Neuron (in vitro differentiated cells): ENCODE results near the gene STUB1.

ENCODE experiments used
- H2AFZ ChIP-seq: one replicate; pipeline ENCODE4 v1.6.1; 2013; ENCODE audit warnings: low read depth, mild to moderate bottlenecking, inconsistent platforms, low read length, moderate library complexity
- H3K27me3 ChIP-seq: one replicate; pipeline ENCODE4 v1.6.1; 2013; ENCODE audit warnings: low read length; ENCODE audit not compliant: insufficient read depth
- H3K36me3 ChIP-seq: one replicate; pipeline ENCODE4 v1.6.1; 2013; ENCODE audit warnings: low read length; ENCODE audit not compliant: insufficient read depth
- H3K4me1 ChIP-seq: one replicate; pipeline ENCODE4 v1.6.1; 2013; ENCODE audit warnings: low read length; ENCODE audit not compliant: insufficient read depth
- H3K4me3 ChIP-seq: 2 replicates; pipeline ENCODE4 v1.5.1; 2013; ENCODE audit warnings: mild to moderate bottlenecking, low read length, moderate library complexity
- H3K9me3 ChIP-seq: one replicate; pipeline ENCODE4 v1.6.1; 2013; ENCODE audit warnings: low read length

The STUB1 gene

DNA sequence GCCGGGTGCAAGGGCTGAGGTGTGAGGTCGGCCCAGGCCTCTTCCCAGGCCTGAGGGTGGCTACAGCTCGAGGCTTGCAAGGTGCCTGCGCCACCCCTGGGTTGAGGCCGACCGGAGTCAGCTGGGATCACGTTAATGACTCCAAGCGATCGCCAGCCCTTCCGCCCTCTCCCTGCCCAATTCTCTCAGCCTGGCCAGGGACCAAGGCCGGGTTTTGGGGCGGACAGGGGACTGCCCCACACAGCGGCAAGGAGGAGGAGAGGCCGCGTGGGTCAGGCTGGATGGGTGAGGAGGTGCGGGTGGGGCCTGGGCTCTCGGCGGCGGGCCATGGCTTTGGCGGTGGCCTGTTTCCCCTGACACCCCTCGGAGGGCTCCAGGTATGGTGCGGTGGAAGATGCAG, 13.2 kb downstream of the STUB1 start:
- no peak overlapping the region for H3K4me3 ChIP-seq
- H3K4me1 ChIP-seq = peaks cover 7% of the 10 kb centered on the region
- H3K9me3 ChIP-seq = no peaks in the 10 kb centered on the region
- H3K27me3 ChIP-seq = no peaks in the 10 kb centered on the region
- peaks cover 3% of the 10 kb centered on the region for H3K36me3 ChIP-seq
- no peak overlapping the region for H2AFZ ChIP-seq

DNA sequence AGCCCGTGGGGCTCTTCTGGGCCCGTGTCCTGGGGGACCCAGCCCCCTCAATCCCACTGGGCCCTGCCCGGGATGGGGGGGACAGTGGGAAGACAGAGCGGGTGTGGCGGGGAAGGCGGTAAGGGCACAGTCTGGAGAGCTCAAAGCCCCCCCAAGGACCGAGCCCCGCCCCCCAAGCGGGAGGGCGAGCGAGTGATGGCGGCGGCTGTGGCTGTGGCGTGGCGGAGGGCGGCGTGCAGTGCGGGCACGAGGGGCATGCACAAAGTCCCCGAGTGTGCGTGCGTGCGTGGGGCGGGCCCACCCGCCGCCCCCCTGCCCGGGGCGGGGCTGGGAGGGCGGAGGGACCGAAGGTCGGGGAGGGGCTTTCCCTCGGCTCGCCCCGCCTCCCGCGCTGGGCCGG, 13.6 kb downstream of the STUB1 start:
- peaks cover 3% of the 10 kb centered on the region for H3K36me3 ChIP-seq
- peaks cover 7% of the 10 kb centered on the region for H3K4me1 ChIP-seq
- H3K4me3 ChIP-seq = no peak overlapping the region
- no peaks in the 10 kb centered on the region for H3K9me3 ChIP-seq
- no peaks in the 10 kb centered on the region for H3K27me3 ChIP-seq
- no peak overlapping the region for H2AFZ ChIP-seq

DNA sequence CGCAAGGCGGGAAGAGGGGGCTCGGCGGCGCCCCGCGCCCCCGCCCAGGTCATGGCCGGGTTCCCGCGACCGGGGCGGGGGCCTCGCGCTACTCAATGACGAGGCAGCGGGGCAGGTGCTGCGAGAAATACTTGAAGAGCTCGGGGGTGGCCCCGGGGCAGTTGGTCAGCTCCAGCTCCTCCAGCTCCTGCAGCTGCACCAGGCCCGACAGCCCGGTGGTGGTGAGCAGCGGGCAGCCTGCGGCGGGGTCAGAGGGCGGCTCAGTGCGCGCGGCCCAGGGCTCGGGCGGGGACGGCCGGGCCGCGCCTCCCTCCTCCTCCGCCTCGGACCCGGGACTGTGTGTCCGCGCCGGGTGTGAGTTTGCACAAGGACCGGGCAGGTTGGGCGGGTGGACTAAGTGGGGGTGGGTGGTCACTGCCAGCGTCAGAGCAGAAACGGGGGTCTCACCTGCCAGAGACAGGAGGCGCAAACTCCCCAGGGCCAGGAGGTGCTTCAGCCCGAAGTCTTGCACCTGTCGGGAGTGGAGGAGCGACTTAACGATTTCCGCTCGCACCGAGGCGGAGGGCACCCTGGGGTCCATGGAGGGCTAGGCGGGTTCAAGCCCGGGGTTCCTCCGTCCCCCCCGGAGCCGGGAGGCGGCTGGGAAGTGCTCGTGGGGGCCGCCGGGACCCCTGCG, 14.1 kb downstream of the STUB1 start:
- H3K27me3 ChIP-seq = no peaks in the 10 kb centered on the region
- peaks cover 4% of the 10 kb centered on the region for H3K4me1 ChIP-seq
- no peak overlapping the region for H2AFZ ChIP-seq
- no peaks in the 10 kb centered on the region for H3K9me3 ChIP-seq
- H3K36me3 ChIP-seq = peaks cover 3% of the 10 kb centered on the region
- no peak overlapping the region for H3K4me3 ChIP-seq

- no peaks in the 10 kb centered on the region for H3K27me3 ChIP-seq
- no peak overlapping the region for H3K4me3 ChIP-seq
- H3K4me1 ChIP-seq = no peaks in the 10 kb centered on the region
- peaks cover 3% of the 10 kb centered on the region for H3K36me3 ChIP-seq
- H2AFZ ChIP-seq = no peak overlapping the region
- no peaks in the 10 kb centered on the region for H3K9me3 ChIP-seq
Observed at GRCh38 chr16:694863-695354, 14.7 kb downstream of the STUB1 start.

GRCh38 chr16:695355-696089, 15.3 kb downstream of the STUB1 start:
- no peaks in the 10 kb centered on the region for H3K9me3 ChIP-seq
- H3K4me1 ChIP-seq = peaks cover 2% of the 10 kb centered on the region
- no peaks in the 10 kb centered on the region for H3K27me3 ChIP-seq
- peaks cover 3% of the 10 kb centered on the region for H3K36me3 ChIP-seq
- H2AFZ ChIP-seq = no peak overlapping the region
- no peak overlapping the region for H3K4me3 ChIP-seq

DNA sequence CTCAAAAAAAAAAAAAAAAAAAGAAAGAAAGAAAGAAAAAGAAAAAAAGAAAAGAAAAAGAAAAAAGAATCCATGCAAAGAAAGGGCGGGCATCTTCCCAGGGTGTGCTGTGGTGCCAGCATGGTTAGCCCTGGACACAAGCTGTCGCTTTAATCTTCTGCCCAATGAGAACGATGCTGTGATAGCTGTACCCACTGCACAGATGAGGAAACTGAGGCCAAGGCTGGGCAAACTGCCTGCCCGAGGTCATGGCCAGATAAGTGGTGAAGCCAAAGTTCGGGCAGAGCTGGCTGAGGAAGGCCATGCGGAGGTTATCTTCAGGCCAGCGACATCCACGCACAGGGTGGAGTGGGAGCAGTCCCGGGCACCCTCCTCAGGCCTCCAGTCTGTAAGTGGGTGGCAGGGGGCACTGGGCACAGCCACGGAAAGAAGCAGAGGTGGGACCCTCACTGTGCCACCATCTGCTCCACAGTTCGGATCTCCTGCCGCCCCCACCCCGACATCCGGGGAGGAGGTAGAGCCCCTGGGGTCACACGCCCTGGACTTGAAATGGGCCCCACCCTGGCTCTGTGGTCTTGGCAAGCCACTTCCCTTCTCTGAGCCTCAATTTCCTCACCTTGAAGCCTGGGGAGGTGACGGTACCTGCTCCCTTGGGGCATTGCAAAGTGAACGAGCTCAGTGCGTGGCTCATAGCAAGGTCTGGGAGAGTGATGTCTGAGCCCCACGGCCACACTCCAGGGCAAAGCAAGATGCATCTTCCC, 18.9 kb downstream of the STUB1 start:
- peaks cover 15% of the 10 kb centered on the region for H3K4me1 ChIP-seq
- H3K9me3 ChIP-seq = no peaks in the 10 kb centered on the region
- H3K4me3 ChIP-seq = no peak overlapping the region
- no peak overlapping the region for H2AFZ ChIP-seq
- peaks cover 3% of the 10 kb centered on the region for H3K36me3 ChIP-seq
- H3K27me3 ChIP-seq = no peaks in the 10 kb centered on the region

DNA sequence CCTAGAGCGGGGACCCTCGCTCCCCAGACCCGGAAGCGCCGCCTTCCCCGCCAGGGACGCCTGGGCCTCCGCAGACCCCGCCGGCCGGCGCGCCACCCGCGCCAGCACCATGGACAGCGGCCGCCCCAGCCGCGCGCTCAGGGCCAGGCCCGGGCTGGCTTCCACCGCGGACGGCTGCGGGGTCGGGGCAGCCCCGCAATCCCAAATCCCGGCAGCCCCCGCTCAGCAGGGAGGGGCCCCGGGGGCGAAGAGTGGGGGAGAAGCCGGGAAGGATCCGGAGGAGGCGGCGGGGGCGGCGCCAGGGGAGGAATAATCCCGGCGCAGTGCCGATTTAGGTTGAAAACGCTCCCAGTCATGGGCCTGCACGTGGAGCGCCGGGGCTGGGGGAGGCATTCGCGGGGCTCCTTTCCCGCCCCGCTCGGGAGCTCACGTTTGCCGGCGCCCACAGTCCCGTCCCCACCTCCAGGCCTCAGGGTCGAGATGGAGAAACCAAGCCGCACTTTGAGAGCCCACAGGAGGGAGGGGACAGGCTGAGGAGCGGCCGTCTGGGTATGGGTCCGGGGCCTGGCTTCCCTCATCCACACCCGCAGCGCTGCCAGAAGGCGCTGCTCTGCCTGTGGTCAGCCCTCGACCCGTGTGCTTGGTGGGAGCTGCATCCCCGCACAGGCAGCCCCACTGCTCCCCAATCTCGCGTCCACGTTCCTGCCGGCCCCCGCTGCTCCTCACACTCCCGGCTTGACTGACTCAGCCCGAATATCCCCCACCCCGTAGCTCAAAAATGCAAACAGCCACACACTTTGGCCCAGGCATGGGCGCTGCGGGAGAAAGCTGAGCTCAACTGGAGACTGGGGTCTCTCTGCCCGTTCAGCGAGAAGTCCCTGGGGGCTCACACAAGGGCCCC, 20.7 kb downstream of the STUB1 start:
- peaks cover 3% of the 10 kb centered on the region for H3K36me3 ChIP-seq
- H2AFZ ChIP-seq = no peak overlapping the region
- no peaks in the 10 kb centered on the region for H3K9me3 ChIP-seq
- H3K4me3 ChIP-seq = peak overlapping the region; percentile 4
- no peaks in the 10 kb centered on the region for H3K27me3 ChIP-seq
- H3K4me1 ChIP-seq = peaks cover 24% of the 10 kb centered on the region

GRCh38 chr16:702341-702740, 22.1 kb downstream of the STUB1 start:
- no peaks in the 10 kb centered on the region for H3K36me3 ChIP-seq
- no peak overlapping the region for H3K4me3 ChIP-seq
- H2AFZ ChIP-seq = no peak overlapping the region
- no peaks in the 10 kb centered on the region for H3K27me3 ChIP-seq
- peaks cover 36% of the 10 kb centered on the region for H3K4me1 ChIP-seq
- no peaks in the 10 kb centered on the region for H3K9me3 ChIP-seq

GRCh38 chr16:703406-703805, 23.2 kb downstream of the STUB1 start:
- no peaks in the 10 kb centered on the region for H3K9me3 ChIP-seq
- peaks cover 39% of the 10 kb centered on the region for H3K4me1 ChIP-seq
- no peak overlapping the region for H3K4me3 ChIP-seq
- no peaks in the 10 kb centered on the region for H3K27me3 ChIP-seq
- no peak overlapping the region for H2AFZ ChIP-seq
- H3K36me3 ChIP-seq = no peaks in the 10 kb centered on the region

GRCh38 chr16:704047-704446, 23.8 kb downstream of the STUB1 start:
- Histone ChIP-seq H3K36me3 (no peaks in the 10 kb centered on the region), H3K9me3 (no peaks in the 10 kb centered on the region), H2AFZ (no peak overlapping the region), H3K4me1 (peaks cover 46% of the 10 kb centered on the region), H3K27me3 (no peaks in the 10 kb centered on the region), H3K4me3 (peak overlapping the region; percentile 59)

DNA sequence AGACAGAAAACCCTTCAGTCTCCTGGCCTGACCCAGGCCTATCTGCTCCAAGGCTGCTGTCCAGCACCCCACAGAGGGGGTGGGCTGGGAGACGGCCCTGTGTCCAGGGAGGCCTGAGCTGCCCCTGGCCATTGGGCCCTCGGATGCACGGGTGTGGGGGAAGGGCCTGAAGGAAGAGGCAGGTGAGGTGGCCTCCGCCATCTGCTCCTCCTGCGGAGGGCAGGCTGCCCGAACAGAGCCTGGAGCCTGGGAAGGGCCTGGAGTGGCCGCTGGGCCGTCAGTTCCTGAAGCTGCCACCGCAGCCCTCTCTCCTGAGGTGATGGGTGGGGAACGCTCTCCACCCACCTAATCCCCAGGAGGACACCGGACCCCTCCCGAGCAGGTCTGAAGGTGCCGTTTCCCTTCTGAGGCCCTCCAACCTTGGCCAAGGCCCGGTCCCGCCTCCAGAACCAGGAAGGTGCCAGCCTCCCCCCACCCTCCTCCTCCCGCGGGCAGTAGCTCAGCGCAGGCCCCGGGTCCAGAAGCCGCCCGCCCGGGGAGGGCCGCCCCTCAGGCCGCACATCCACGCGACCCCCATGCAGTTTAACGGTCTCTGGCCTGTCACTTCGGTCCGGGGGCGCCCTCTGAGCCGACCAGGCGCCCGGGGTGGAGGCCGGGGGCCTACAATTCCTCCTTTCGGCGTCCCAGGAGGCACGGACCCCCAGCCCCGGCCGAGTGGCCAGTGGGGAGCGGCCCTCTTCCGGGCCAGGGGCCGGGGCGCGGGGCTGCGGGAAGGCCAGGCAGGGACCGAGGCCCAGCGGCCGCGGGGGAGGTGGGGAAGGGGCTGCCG, 24.6 kb downstream of the STUB1 start:
- Histone ChIP-seq H3K36me3 (no peaks in the 10 kb centered on the region), H2AFZ (no peak overlapping the region), H3K9me3 (no peaks in the 10 kb centered on the region), H3K27me3 (no peaks in the 10 kb centered on the region), H3K4me1 (peaks cover 52% of the 10 kb centered on the region), H3K4me3 (peak overlapping the region; percentile 59)
